T-helper 22 cell (primary cell): Measurements from ENCODE around the gene ST7.

Experiments used
- DNase-seq: peaks from one replicate; pipeline ENCODE4 v3.0.0-alpha.2; 2020; ENCODE audit warnings: low read depth

The ST7 gene

GRCh38 chr7:116978006-116978405 is 24.7 kb downstream of the ST7 start:
- DNase-seq, result no peak

- DNase-seq, result no peak
Measured at GRCh38 chr7:116979430-116979829, 26.1 kb downstream of the ST7 start.

GRCh38 chr7:116980354-116980753 is 27.1 kb downstream of the ST7 start:
- no peak for DNase-seq

- DNase-seq, result no peak
Measured at GRCh38 chr7:116981939-116982338, 28.6 kb downstream of the ST7 start.

GRCh38 chr7:116984511-116984910 is 31.2 kb downstream of the ST7 start:
- no peak for DNase-seq

GRCh38 chr7:116984917-116985316 is 31.6 kb downstream of the ST7 start:
- DNase-seq, result no peak

GRCh38 chr7:116985575-116985974 is 32.3 kb downstream of the ST7 start:
- DNase-seq, result no peak

GRCh38 chr7:116986611-116987565 is 33.6 kb downstream of the ST7 start:
- DNase-seq, result no peak

GRCh38 chr7:116988363-116988989 is 35.2 kb downstream of the ST7 start:
- no peak for DNase-seq

- no peak for DNase-seq
Measured at GRCh38 chr7:116990056-116990455, 36.8 kb downstream of the ST7 start.

GRCh38 chr7:116991233-116991632 is 37.9 kb downstream of the ST7 start:
- no peak for DNase-seq

- no peak for DNase-seq
Measured at GRCh38 chr7:116994611-116995010, 41.3 kb downstream of the ST7 start.

- DNase-seq, result no peak
Measured at GRCh38 chr7:116997972-116998371, 44.7 kb downstream of the ST7 start.

- DNase-seq, result no peak
Measured at GRCh38 chr7:116998567-116999175, 45.4 kb downstream of the ST7 start.

GRCh38 chr7:116999311-116999710 is 46.0 kb downstream of the ST7 start:
- DNase-seq, result no peak

- DNase-seq, result no peak
Measured at GRCh38 chr7:117001283-117001682, 48.0 kb downstream of the ST7 start.

- no peak for DNase-seq
Measured at GRCh38 chr7:117004899-117005298, 51.6 kb downstream of the ST7 start.

- no peak for DNase-seq
Measured at GRCh38 chr7:117005449-117005848, 52.1 kb downstream of the ST7 start.

- no peak for DNase-seq
Measured at GRCh38 chr7:117006907-117007684, 53.8 kb downstream of the ST7 start.

- DNase-seq, result no peak
Measured at GRCh38 chr7:117008118-117008885, 55.0 kb downstream of the ST7 start.

- no peak for DNase-seq
Measured at GRCh38 chr7:117008886-117009531, 55.7 kb downstream of the ST7 start.
